Pons (tissue), 1 donor: ENCODE measurements around the gene TRPM3.

Experiments used
- DNase-seq: peaks from one replicate; pipeline ENCODE4 v3.0.0-alpha.2; 2016; ENCODE audit warnings: low spot score

The TRPM3 gene

GRCh38 chr9:70554881-70555280 is 566.5 kb downstream of the TRPM3 start:
- no peak for DNase-seq

GRCh38 chr9:70553707-70554673 is 567.4 kb downstream of the TRPM3 start:
- no peak for DNase-seq

GRCh38 chr9:70552561-70552960 is 568.9 kb downstream of the TRPM3 start:
- no peak for DNase-seq

- DNase-seq, result no peak
Measured at GRCh38 chr9:70551801-70552200, 569.6 kb downstream of the TRPM3 start.

GRCh38 chr9:70551396-70551795 is 570.0 kb downstream of the TRPM3 start:
- no peak for DNase-seq

GRCh38 chr9:70549926-70550325 is 571.5 kb downstream of the TRPM3 start:
- no peak for DNase-seq

- DNase-seq, result no peak
Measured at GRCh38 chr9:70542311-70542931, 579.0 kb downstream of the TRPM3 start.

GRCh38 chr9:70540016-70540415 is 581.4 kb downstream of the TRPM3 start:
- no peak for DNase-seq

GRCh38 chr9:70539526-70539925 is 581.9 kb downstream of the TRPM3 start:
- no peak for DNase-seq

GRCh38 chr9:70539001-70539400 is 582.4 kb downstream of the TRPM3 start:
- DNase-seq, result no peak

GRCh38 chr9:70537084-70537483 is 584.3 kb downstream of the TRPM3 start:
- no peak for DNase-seq

- no peak for DNase-seq
Measured at GRCh38 chr9:70535546-70536323, 585.7 kb downstream of the TRPM3 start.

GRCh38 chr9:70534471-70534870 is 587.0 kb downstream of the TRPM3 start:
- DNase-seq, result no peak

- no peak for DNase-seq
Measured at GRCh38 chr9:70534061-70534460, 587.4 kb downstream of the TRPM3 start.

- DNase-seq, result no peak
Measured at GRCh38 chr9:70533492-70533891, 587.9 kb downstream of the TRPM3 start.

- no peak for DNase-seq
Measured at GRCh38 chr9:70532716-70533115, 588.7 kb downstream of the TRPM3 start.

GRCh38 chr9:70531311-70531710 is 590.1 kb downstream of the TRPM3 start:
- no peak for DNase-seq

GRCh38 chr9:70530716-70531115 is 590.7 kb downstream of the TRPM3 start:
- no peak for DNase-seq

- DNase-seq, result no peak
Measured at GRCh38 chr9:70529833-70530232, 591.6 kb downstream of the TRPM3 start.

- no peak for DNase-seq
Measured at GRCh38 chr9:70529377-70529776, 592.0 kb downstream of the TRPM3 start.

GRCh38 chr9:70526902-70527301 is 594.5 kb downstream of the TRPM3 start:
- no peak for DNase-seq

GRCh38 chr9:70525519-70525918 is 595.9 kb downstream of the TRPM3 start:
- DNase-seq, result no peak
